C1 segment of cervical spinal cord (tissue), 14 donors: Measurements from ENCODE around the gene CIRBP.

Experiments
- DNase-seq, 14 donors: peaks; one replicate each; lab custom pipeline; 2025; lab: John Stamatoyannopoulos, UW

CIRBP gene

DNA sequence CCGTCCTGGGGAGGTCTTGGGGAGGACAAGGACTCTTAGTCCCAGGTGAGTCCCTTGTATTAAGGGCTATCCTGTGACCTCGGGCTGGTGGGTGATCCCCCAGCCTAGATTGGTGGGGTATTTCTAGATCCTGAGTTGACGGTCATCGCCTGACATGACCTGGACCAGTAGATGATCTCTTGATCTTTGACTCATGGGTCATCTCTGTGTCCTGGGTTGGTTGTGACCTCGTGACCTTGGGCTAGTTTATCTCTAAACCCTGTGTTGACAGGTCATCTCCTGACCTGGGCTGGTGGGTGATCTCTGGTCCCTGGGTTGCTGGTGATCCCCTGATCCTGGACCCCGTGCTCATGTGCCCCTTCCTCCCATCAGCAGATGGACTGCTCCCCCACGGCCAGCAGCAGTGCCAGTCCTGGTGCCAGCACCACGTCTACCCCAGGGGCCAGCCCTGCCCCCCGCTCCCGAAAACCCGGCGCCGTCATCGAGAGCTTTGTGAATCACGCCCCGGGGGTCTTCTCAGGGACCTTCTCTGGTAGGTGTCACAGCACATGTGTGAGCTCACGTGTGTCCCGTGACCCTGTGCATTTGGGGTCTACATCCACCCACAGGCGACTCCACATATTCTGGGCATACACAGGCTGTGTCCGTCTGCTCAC is 14.5 kb upstream of the CIRBP start:
- DNase-seq: peak in 1 of 14 donors; percentile 19

DNA sequence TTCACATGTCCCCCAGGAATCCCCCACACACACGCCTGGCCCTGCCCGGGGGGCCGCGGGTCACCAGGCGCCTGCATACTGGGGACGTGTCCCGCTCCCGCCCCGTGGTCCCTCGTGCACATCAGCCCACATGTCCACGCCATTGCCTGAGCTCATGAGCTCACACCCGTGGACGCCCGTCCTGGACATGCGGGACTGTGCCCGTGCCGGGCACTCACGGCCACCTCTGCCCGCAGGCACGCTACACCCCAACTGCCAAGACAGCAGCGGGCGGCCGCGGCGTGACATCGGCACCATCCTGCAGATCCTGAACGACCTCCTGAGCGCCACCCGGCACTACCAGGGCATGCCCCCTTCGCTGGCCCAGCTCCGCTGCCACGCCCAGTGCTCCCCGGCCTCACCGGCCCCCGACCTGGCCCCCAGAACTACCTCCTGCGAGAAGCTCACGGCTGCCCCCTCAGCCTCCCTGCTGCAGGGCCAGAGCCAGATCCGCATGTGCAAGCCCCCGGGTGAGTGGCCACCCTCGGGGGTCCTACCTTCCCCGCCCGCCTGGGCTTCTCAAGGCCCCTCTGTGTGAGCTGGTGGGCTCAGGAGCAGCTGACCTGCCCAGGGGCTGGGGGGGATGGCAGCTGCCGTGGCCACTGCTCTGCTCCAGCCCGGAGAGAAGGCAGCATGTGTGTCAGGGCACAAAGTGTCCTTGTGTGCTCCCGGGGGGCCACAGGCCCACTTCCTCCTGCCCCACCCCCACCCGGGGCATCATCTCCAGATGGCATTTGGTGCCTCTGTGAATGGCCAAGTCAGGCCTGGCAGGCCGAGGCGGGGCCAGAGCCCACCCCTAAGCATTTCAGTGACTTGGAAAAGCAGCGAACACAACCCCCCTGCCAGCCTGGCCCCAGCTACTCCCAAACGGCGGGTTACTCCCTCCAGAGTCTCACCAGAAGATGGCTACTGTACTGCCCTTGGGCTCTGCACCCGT is 13.7 kb upstream of the CIRBP start:
- DNase-seq: peak in 13 of 14 donors; percentile 10 to 91 (median 58)

DNA sequence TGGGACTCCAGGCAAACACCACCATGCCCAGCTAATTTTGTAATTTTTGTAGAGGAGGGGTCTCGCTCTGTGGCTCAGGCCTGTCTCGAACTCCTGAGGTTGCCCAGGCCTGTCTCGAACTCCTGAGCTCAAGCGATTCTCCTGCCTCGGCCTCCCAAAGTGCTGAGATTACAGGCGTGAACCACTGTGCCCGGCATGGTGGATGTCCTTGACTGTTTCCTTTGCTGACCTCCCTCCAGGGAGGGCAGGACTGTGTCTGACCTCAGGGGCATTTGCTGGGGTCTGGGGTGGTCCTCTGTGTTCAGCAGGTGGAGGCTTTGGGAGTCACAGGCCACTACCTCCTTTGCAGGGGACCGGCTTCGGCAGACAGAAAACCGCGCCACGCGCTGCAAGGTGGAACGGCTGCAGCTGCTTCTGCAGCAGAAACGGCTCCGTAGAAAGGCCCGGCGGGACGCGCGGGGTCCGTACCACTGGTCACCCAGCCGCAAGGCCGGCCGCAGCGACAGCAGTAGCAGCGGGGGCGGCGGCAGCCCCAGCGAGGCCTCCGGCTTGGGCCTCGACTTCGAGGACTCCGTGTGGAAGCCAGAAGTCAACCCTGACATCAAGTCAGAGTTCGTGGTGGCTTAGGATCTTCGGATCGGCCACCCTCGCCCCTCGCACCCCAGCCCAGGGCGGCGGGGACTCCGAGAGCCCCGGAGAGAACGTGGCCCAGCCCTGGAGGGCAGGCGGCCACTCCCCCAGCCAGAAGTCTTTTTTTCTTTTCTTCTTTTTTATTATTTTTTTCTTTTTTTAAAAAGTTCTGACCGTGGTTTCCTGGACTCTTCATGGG is 12.3 kb upstream of the CIRBP start:
- DNase-seq: no peak

DNA sequence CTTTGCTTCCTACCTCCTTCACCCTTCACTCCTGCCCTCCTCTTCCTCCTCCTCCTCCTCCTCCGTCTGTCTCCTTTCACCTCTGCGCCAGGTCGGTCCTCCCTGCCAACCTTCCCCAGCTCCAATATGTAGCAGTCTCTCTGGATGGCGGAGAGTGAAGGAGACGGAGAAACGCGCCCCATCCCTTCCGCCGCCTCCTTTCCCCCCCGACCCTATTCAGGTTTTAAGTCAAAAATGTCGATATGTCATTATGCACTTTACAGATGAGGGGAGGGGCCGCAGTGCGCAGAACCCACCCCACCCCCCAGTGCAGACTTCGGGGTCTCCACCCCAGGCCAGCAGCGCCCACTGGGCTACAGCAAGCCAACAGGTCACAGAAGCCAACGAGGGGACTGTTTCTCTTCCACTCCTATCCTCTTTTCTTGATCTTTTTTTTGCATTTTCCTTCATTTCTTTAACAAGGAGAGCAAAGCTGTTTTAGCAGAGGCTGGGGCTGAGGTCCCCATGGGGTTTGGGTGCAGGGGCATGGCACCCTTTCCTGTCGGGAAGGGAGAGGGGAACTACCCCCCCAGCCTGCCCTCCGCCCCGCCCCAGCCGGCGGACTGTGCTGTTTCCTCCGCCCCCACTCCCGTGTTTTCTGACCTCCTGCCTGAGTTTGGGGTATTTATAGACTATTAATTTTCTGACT is 11.5 kb upstream of the CIRBP start:
- DNase-seq: no peak

DNA sequence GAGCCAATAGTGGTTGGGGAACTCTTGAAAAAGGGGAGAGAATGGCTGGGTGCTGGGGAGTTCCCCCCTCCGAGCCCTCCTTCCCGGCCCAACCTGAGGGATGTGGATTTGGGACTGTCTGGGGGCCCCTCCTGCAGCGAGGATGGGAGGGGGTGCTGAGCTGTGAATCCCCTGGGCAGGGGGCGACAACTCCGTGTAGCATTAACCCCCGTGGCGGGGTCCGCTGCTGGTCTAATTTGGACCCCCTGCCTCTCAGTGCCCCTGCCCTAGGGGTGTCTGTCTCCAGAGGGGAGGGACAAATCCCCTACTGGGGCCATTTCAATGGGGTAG is 11.0 kb upstream of the CIRBP start:
- DNase-seq: no peak

DNA sequence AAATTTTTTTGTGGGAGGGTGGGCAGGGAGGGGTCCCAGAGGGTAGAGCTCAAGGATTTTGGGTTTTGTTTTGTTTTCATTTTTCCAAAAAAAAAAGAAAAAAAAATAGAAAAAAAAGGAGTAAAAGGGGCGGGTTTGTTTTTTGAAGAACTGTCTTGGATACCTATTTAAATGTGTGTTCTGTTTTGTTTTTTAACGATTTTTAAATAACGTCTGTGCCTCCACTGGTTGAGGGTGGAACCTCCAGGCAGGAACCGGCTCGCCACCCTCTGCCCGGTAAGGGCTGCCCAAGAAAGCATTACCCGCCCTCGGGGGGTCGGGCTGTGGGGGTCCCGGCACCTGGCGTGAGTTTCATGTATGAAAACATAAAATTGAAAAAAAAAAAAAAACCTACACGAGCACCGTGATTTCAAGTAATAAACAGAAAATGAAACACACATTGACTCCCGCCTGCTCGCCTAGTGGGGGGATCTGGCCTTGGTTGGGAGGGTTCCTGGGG is 10.4 kb upstream of the CIRBP start:
- no peak for DNase-seq

DNA sequence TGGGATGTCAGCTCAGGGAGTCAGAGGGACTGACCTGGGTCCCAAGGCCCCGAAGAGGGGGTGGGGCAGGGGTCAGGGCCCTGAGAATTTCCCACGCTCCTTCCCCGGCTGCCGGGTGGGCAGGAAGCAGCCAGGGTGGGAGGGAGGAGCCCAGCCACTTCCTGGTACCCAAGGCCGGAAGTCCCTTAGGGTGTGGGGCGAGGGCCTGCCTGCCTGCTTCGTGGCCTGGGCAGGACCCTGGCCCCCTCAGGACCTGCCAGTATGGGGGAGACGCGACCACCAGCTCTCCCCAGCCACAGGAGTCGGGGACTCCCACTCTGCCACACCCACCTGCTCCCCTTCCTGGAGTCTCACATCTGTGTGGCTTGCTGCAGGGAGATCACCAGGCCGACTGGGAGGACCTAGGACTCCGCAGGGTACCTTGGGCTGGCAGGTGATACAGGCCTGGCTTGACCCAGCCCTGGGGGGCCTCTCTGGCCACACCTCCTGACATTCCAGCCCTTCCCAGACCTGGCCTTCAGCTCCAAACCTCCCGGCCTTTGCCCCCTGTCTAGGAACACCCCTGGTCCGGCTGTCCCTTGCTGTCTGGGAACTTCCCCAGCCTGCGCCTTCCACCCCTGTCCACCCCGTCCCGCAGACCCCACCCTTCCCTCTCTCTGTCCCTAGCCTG is 9.8 kb upstream of the CIRBP start:
- peak in 6 of 14 donors; percentile 25 to 67 (median 47) for DNase-seq

DNA sequence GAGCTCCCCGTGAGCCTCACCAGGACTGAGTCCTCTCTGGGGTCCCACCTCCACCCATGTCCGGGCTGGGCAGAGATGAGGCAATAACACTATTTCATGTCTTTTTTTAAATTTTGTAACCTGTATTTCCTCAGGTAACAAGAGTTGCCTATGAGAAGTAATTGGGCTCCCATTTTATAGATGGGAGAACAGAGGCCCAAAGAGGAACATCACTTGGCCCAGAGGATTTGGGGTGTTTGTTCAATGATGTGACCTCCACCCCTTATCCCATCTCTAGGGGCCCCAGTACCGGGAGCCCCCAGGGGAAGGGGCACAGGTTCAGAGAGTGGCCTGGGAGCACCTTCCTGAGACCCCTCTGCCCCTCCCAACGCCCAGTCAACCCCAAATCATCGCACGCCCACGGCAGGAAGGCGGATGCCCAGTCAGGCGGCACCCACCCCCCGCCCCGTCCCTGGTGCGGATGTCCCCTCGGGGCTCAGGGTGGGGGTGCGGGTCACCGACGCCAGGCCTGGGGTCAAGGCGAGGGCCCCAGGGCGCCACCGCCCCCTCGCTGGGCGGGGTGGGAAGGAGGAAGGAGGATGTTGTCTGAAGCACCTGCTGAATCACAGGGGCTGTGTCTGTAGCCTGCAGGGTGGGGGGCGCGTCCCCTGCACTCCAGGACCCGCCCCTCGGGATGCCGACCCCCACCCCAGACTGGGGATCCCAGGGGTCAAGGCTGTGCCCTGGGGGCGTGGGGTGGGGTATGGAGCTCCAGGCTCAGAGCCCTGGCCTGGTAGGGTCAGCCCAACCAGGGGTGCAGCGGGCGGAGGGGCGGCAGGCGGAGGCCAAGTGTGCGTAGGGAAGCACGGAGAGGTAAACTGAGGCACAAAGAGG is 9.0 kb upstream of the CIRBP start:
- peak in 1 of 14 donors; percentile 55 for DNase-seq

DNA sequence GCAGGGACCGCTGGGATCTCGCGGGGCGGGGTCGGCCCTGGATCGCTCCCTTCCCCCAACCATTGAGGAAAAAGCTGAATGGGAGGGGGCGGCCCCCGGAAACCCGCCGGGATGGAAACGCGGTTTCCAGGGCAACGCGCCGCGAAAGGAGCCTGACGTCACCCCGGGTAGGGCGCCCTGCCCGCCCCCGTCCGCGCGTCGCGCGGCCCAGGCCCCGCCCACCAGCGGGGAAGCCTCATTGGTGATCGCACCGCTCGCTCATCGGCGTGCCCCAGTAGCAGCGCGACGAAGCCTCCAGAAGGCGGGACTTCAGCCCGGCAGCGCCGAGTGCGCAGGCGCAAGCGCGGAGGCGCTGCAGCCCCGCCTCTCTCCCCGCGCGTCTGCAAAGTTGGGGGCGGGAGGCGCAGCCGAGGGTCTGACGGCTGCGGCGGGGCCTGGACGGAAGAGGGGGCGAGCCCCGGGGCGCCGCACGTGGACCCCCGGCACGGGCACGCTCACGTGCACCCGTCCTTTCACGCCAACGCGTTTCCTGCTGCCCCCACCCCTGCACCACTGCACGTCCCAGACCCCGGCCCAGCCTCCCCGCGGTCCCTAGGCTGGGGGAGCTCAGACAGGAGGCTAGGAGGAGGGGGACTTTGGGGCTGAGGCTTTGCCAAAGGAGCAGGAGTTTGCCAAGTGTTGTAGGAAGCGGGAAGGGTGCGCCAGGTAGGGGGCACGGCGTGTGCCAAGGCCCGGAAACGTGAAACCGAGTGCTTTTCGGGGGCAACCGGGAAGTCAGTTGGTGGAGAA is 8.2 kb upstream of the CIRBP start:
- DNase-seq: peak; percentile 43 to 94 (median 89)

DNA sequence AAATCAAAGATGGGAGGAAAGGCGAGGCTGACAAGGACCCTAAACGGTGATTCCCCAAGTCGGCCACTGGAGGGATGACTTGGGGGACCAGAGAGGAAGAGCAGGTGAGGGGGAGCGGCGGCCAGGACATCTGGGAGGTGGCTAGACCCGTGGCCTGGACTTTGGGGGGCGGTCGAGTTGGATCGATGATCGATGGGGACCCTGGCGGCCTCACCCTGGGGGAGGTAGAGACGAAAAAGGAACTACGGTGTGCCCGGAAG is 7.7 kb upstream of the CIRBP start:
- peak in 1 of 14 donors; percentile 41 for DNase-seq

DNA sequence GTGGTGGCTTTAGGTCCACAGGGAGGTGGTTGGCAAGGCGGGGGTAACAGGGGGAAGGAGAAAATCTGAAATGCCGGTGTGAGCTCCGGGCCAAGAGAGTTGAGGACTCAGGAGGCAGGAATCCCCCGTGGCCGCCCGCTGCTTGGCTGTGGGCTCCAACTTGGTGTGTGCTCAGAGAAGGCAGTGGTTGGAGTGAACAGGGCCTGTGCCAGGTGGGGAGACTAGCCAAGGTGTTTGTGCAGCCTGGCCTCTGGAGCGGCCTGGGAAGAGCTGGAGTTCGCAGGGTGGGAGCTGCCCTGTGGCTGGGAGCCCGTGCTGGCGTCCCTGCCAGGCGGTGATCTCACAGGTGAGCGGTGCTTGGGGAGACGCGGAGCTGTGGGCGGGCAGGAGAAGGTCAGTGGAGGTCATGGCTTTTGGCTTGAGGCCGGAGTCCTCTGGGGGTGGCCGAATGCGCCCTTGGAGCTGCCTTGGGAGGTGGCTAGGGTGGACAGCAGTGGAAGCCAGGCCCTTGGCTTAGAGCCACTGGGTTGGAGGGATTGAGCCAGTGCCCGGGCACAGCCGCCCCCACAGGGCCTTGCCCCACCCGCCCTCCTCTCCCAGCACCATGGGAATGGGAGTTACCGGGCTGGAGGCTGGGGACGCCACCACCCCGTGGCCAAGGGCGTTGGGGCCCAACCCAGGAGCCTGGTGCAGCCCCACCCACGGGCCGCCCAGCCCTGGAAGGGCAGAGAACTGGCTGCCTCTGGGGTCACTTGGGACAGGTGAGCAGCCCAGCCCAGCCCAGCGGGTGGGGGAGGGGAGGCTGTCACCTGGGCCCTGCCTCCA is 7.1 kb upstream of the CIRBP start:
- DNase-seq: peak in 9 of 14 donors; percentile 31 to 80 (median 62)

DNA sequence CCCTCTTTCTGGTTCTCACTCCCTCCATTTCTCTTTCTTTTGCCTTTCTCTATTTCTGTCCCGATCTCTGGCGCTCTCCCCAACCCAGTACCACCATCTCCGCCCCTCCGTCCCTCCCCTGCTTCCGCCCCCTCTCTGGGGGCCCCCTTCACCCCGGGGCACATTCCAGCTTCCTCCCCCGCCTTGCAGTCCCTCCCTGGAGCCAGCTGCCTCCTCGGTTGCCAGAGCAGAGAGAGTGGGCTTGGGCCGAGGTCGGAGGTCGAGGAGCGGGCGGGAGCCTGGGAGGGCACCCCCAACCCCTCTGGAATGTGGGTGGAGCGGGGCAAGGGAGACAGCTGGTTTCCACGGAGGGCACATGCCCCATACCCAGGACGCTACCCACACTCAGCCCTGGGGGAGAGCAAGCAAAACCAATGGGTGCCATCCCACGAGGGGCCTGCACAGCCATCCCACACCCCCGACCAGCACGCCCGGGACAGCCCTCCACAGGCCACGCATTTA is 6.5 kb upstream of the CIRBP start:
- no peak for DNase-seq

DNA sequence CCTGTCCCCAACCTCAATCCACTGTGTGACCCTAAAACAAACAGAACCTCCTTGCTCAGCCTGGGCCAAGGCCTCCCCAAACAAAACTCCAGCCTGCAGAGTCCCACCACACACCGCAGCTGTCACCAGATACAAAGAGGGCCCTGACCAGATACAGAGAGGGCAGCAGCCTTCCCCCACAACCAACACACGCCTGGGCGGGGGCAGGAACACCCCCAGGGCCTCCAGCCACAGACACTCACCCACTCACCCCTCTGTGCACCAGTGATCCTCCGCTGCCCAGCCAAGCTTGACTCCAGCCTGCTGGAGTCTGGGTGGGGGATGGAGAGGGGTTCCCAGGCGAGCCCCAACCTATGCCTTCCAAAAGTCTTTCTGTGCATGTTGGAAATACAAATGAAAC is 5.9 kb upstream of the CIRBP start:
- no peak for DNase-seq

DNA sequence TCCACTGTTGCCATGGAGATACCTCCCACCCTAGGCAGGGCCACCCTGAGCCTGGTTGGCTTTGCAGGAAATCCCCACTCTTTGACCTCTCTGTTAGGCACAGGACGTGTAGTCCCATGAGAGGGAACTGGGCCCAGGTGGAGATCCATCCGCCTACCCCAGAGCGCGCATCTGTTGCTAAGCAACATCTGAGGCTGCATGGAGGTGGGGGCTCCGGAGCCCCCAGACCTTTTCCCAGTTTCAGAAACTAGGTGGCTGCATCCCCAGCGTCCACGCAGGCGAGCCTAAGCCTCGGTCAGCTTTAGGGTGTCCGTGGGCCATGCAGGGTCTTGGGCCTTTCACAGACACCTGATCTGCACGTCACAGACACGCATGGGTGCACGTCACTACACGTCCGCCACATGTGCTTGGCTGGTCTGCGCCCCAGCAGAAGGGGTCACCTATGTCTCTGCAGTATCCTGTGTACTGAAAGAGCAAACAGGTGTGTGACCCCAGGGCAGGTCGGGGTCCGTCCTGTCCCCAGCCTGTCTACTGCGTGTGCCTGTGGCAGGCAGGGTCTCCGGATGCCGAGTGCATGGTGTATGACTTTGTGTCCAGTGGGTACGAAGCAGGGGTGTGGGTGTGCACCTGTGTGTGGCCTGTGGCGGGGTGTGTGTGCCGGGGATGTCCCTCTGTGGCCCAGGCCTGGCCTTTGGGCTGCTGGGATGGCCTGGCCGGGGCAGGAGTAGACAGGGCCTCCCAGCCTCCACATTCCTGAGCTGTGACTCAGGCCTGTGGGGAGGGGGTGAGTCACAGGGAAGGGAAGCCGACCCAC is 4.1 kb upstream of the CIRBP start:
- DNase-seq: peak in 1 of 14 donors; percentile 45

DNA sequence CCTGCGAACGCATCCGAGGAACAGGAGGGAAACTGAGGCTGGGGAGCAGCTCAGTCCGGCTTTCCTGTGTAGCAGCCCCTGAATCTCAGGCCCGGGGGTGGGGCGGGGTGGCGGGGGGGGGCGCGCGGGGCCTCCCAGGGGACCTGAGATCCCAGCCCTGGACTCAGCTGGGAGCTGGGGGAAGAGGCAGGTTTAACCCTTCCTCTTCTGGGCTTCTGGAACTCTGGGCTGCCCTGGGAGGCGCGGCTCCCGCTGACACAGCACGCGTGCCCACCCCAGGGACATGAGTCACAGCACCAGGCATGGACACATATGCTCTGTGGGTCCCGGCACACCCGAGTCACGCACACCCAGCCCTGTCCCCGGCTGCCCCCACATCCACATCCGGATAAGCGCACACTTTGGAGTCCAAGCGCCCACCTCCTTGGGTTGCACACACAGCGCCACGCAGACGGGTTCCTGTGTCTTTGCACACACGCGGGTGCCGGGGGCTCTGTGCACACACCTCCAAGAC is 3.5 kb upstream of the CIRBP start:
- DNase-seq: peak in 1 of 14 donors; percentile 53

DNA sequence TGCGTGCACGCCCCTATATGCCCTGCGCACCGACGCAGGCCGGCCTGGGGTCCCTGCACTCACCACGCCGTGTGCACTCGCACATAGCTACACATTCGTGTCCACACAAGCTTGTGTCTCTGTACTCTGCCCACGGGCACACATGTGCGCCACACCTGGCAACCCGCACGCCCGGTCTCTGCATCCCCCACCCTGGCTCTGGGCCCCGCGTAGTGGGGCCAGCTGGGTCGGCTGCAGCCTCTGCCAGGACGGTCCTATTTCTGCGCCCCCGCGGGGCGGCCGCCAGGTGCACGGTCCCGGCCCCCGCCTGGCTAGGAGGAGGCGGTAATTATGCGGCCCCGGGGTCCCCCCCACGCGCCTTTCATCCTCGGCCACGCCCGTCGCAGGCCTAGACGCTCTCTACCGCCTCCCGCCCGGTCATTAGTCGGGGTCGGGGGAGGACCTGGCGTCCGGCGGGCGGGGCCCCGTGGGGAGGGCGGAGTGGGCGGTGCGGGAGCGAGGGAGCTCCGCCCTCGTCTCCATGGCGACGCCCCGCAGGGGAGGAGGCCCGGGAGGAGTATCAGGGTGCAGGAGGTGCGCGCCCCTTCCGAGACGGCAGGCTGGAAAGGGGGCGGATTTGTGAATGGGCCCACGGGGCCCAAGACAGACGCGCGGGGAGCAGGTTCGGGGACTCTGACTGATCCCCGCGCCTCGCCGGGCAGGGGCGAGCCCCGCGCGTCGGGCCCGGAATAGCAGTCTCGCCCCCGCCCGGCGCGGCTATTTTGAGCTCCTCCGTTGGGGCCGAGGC is 2.8 kb upstream of the CIRBP start:
- peak in 10 of 14 donors; percentile 36 to 82 (median 64) for DNase-seq
